ENCODE measurements around the gene CD96. TPM values are rescaled to one million over a fixed set of nuclear protein-coding genes. Genes with fewer than 3 reads are reported as not detected.
"Not testable (repeated sequence)": the region's sequence is repeated elsewhere in the genome, so short reads cannot be mapped to it uniquely, and the experiment has no call there.

The CD96 gene
- total and polyA plus RNA-seq, 7 donors: 0.01 to 0.59 (median 0.20) TPM; not detected in 1

DNA sequence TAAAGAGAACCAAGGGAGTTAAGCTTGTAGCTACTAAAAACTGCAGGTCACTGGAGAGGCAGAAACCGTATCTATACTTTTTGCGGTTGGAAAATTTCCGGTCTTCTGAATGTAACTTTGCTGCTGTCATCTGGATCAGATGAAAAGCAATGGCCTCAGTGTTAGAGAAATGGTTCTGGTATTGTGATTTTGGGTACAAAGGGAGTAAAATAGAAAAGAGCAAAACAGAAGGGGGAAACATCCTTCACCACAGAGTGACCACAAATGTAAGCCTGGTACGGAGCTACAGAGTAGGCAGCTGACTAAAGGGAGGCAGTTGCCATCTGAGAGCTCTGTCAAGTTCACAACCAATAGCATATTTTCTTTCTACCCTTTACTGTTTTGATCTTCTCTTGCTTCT, 5.6 kb downstream of the CD96 start:
- no peaks in the 10 kb centered on the region for H3K4me1 ChIP-seq
- H3K36me3 ChIP-seq (ENCODE audit: insufficient read depth in 1 of 2, low read depth in 1 of 2): no peaks in the 10 kb centered on the region
- intact Hi-C loops (cut with DNase I): no loop called here
- no peaks in the 10 kb centered on the region for H3K9me3 ChIP-seq
- ATAC-seq (no peak), DNase-seq (no peak)
- TF ChIP-seq, protein P1, sequence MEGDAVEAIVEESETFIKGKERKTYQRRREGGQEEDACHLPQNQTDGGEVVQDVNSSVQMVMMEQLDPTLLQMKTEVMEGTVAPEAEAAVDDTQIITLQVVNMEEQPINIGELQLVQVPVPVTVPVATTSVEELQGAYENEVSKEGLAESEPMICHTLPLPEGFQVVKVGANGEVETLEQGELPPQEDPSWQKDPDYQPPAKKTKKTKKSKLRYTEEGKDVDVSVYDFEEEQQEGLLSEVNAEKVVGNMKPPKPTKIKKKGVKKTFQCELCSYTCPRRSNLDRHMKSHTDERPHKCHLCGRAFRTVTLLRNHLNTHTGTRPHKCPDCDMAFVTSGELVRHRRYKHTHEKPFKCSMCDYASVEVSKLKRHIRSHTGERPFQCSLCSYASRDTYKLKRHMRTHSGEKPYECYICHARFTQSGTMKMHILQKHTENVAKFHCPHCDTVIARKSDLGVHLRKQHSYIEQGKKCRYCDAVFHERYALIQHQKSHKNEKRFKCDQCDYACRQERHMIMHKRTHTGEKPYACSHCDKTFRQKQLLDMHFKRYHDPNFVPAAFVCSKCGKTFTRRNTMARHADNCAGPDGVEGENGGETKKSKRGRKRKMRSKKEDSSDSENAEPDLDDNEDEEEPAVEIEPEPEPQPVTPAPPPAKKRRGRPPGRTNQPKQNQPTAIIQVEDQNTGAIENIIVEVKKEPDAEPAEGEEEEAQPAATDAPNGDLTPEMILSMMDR (IDR thresholded peaks at IDR 0.05): no peak
- H3K4me3 ChIP-seq: no peak overlapping the region
- H3K27ac ChIP-seq: no peak overlapping the region
- H3K27me3 ChIP-seq (ENCODE audit: insufficient read depth in 3 of 3, low read length in 2 of 3): peaks cover 0 to 4% (median 0%) of the 10 kb centered on the region in 3 donors
- 74 to 82% (median 81%) methylated on average over 4 of the region's 4 CpGs for WGBS, 3 donors

DNA sequence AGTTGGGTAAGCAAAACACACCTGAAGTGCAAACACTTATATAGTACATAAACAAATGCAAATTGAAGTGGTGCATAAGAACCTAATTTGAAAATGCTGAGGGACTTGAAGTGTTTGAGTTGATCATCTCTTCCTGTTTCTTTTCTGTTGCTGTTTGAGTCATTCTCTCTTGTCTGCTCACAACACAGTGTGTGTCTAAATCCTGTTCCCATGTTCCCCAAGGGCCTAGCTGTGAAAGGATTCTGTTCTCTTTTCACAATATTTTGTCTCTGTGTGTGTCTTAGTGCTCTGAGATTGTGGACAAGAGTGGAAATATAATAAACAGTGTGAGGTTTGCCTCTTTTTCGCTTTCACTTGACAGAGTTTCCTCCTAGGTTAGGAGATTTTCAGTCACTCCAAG, 6.1 kb downstream of the CD96 start:
- H3K27ac ChIP-seq: no peak overlapping the region
- TF ChIP-seq, protein P1 (IDR thresholded peaks at IDR 0.05): no peak
- no peak overlapping the region for H3K4me3 ChIP-seq
- H3K9me3 ChIP-seq: no peaks in the 10 kb centered on the region
- DNase-seq (no peak), ATAC-seq (no peak)
- peaks cover 0 to 4% (median 0%) of the 10 kb centered on the region in 3 donors for H3K27me3 ChIP-seq (ENCODE audit: insufficient read depth in 3 of 3, low read length in 2 of 3)
- whole genome bisulfite sequencing, 3 donors: 84 to 91% (median 88%) methylated on average over 1 of the region's 1 CpG
- H3K36me3 ChIP-seq (ENCODE audit: insufficient read depth in 1 of 2, low read depth in 1 of 2): no peaks in the 10 kb centered on the region
- H3K4me1 ChIP-seq: no peaks in the 10 kb centered on the region
- intact Hi-C loops (cut with DNase I): no loop called here

DNA sequence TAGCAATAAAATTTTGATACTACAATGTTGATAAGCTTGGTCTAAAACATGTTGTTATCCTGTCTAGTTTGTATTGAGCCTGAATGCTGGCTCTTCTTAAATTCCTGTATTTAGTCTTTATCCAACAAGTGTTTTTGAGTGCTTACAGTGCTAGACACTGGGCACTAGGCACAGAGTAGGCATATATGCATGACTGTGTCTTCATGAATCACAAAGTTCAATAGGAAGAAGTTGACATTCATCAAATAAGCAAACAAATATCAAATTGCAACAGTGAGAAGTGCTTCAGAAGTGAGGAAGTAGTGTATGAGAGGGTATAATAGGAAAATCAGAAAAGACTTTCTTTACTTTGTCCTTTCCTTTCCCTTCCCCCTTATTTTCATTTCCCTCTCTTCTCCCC, 6.8 kb downstream of the CD96 start:
- no peak for DNase-seq
- Histone ChIP-seq H3K4me1 (no peaks in the 10 kb centered on the region), H3K36me3 (ENCODE audit: insufficient read depth in 1 of 2, low read depth in 1 of 2) (no peaks in the 10 kb centered on the region), H3K27me3 (ENCODE audit: insufficient read depth in 3 of 3, low read length in 2 of 3) (peaks cover 0 to 4% (median 0%) of the 10 kb centered on the region in 3 donors), H3K9me3 (no peaks in the 10 kb centered on the region), H3K4me3 (no peak overlapping the region), H3K27ac (no peak overlapping the region)
- TF ChIP-seq, protein P1 (IDR thresholded peaks at IDR 0.05): no peak
- intact Hi-C loops (cut with DNase I): no loop called here
- ATAC-seq: no peak

DNA sequence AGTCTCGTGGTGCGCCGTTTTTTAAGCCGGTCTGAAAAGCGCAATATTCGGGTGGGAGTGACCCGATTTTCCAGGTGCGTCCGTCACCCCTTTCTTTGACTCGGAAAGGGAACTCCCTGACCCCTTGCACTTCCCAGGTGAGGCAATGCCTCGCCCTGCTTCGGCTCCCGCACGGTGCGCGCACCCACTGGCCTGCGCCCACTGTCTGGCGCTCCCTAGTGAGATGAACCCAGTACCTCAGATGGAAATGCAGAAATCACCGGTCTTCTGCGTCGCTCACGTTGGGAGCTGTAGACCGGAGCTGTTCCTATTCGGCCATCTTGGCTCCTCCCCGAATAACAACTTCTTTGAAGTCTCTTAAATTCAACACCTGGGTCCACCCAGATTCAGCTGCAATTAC, 19.9 kb downstream of the CD96 start:
- H3K9me3 ChIP-seq; H3K27ac ChIP-seq; H3K4me1 ChIP-seq; H3K27me3 ChIP-seq (ENCODE audit: insufficient read depth in 3 of 3, low read length in 2 of 3); ATAC-seq; DNase-seq; H3K36me3 ChIP-seq (ENCODE audit: insufficient read depth in 1 of 2, low read depth in 1 of 2); H3K4me3 ChIP-seq; intact Hi-C loops (cut with DNase I): not testable (repeated sequence)
- WGBS, 3 donors: 94 to 95% (median 94%) methylated on average over 14 to 16 of the region's 25 CpGs

DNA sequence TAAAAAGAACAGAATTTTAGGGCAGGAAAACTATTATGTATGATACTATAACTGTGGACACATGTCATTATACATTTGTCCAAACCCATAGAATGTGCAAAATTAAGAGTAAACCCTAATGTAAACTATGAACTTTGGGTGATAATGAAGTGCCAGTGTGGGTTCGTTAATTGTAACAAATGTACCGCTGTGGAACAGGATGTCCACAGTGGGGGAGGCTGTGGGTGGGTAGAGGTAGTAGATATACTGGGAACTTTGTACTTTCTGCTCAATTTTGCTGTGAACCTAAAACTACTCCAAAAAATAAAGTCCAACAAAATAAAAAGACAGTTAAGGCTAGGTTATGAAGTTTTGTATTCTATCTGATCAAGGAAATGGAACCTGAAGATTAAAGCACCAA, 24.8 kb downstream of the CD96 start:
- WGBS, 3 donors: 54 to 92% (median 74%) methylated on average over 2 of the region's 2 CpGs
- Histone ChIP-seq H3K4me3 (no peak overlapping the region), H3K9me3 (no peaks in the 10 kb centered on the region), H3K27me3 (ENCODE audit: insufficient read depth in 3 of 3, low read length in 2 of 3) (no peaks in the 10 kb centered on the region), H3K27ac (no peak overlapping the region), H3K4me1 (no peaks in the 10 kb centered on the region), H3K36me3 (ENCODE audit: insufficient read depth in 1 of 2, low read depth in 1 of 2) (no peaks in the 10 kb centered on the region)
- intact Hi-C loops (cut with DNase I): no loop called here
- DNase-seq (no peak), ATAC-seq (no peak)
- TF ChIP-seq, protein P1 (IDR thresholded peaks at IDR 0.05): no peak

All from psoas muscle (tissue), 8 donors.